Heart left ventricle (tissue), 16 donors: Measurements from ENCODE around the gene DMD. TPM values are rescaled to one million over a fixed set of nuclear protein-coding genes. Genes with fewer than 3 reads are reported as not detected.
"Not testable (repeated sequence)": the region's sequence is repeated elsewhere in the genome, so short reads cannot be mapped to it uniquely, and the experiment has no call there.

Experiments used
- ATAC-seq, 4 donors: fragments of 200-7000 bp; cut with Tn5 transposase; one replicate each; pipeline ENCODE4 v1.9.1; 2020 to 2022; ENCODE audit warnings: moderate library complexity in 4 of 4, mild to moderate bottlenecking in 3 of 4, moderate number of reproducible peaks in 1 of 4
- DNase-seq, 5 donors: peaks; one replicate each; pipeline ENCODE4 v3.0.0-alpha.2; 2020
- H3K27ac ChIP-seq, 12 donors: fragments of 200-600 bp; sonication (generic) in 4 of 12; one replicate each; pipeline versions ENCODE4 v1.5.0 to v1.8.0; 2016 to 2022; ENCODE audit warnings: mild to moderate bottlenecking in 2 of 12
- H3K27me3 ChIP-seq, 9 donors: fragments of 200-600 bp; sonication (generic) in 2 of 9; one replicate each; pipeline versions ENCODE4 v1.5.1 to v1.8.0; 2016 to 2022; ENCODE audit warnings: mild to moderate bottlenecking in 3 of 9
- H3K36me3 ChIP-seq, 9 donors: fragments of 200-600 bp; sonication (generic) in 2 of 9; one replicate each; pipeline versions ENCODE4 v1.5.0 to v1.8.0; 2018 to 2022; ENCODE audit warnings: mild to moderate bottlenecking in 2 of 9
- H3K4me1 ChIP-seq, 12 donors: fragments of 200-600 bp; sonication (generic) in 4 of 12; one replicate each; pipeline versions ENCODE4 v1.5.0 to v1.8.0; 2016 to 2022; ENCODE audit warnings: mild to moderate bottlenecking in 3 of 12
- H3K4me3 ChIP-seq, 12 donors: fragments of 200-600 bp; sonication (generic) in 4 of 12; one replicate each; pipeline versions ENCODE4 v1.5.0 to v1.8.0; 2017 to 2022; ENCODE audit warnings: mild to moderate bottlenecking in 9 of 12, moderate library complexity in 4 of 12
- H3K9me3 ChIP-seq, 12 donors: fragments of 200-600 bp; sonication (generic) in 4 of 12; one replicate each; pipeline versions ENCODE4 v1.5.0 to v1.8.0; 2016 to 2022; ENCODE audit warnings: mild to moderate bottlenecking in 1 of 12
- CTCF ChIP-seq, 12 donors: fragments of 200-600 bp; sonication (generic) in 4 of 12; IDR thresholded peaks; one replicate each; pipeline versions ENCODE4 v1.5.0 to v1.8.0; 2018 to 2022; ENCODE audit warnings: antibody characterized with exemption in 12 of 12, mild to moderate bottlenecking in 5 of 12
- POLR2A ChIP-seq, 2 donors: fragments of 450-650 bp; IDR thresholded peaks; one replicate each; pipeline ENCODE4 v1.6.1; 2017; ENCODE audit warnings: antibody characterized with exemption in 2 of 2, mild to moderate bottlenecking in 2 of 2, moderate library complexity in 2 of 2
- WGBS, 4 donors: extraction: QIAGEN DNeasy Blood & Tissue Kit in 2 of 4; methylation state at CpG; one replicate each; pipeline versions ENCODE4 v1.1.5 to v1.1.7; 2013 to 2018; 5-methylcytosine and 5-hydroxymethylcytosine counted together
- intact Hi-C, 10 donors: fragments of 100-400 bp; cut with DNase I; formaldehyde crosslinking; loops; one replicate each; pipeline versions ENCODE4 v1.11.1 to v1.14.2; 2022
- polyA plus RNA-seq, 2 donors: library from polyadenylated mRNA; stranded (reverse); fragments of 200-250 nt; gene quantifications; one replicate each; pipeline ENCODE4 v1.2.3, GENCODE V29; 2013
- total RNA-seq, 9 donors: library from RNA; depleted of rRNA in 2 of 9; stranded (reverse); fragments of >200 nt in 2 of 9; fragmentation: NEBNext Ultra II Directional in 3 of 9; extraction: Animal tissue kit (Norgen Biotek cat#: 25700) in 3 of 9; gene quantifications; one replicate each; pipeline versions ENCODE4 v1.1.0 to v1.2.4, GENCODE V29; 2016 to 2023
- donor health status: ischemic (EF 13 %, LVEDD 7.1; RV severe dilation, severe dysfunction).
- donor health status: healthy with polysubstance abuse.
- donor health status: DM: no; HTN: yes; CAD: no.
- donor health status: DM: no; HTN: no; CAD: no.
- donor health status: ischemic (EF 25% LVEDD 6.9; RV normal size, moderate dysfunction).
- donor health status: ischemic (EF 25% LVEDD 5.7; RV mildly dilated, moderate dysfunction).
- donor health status: healthy.
- donor health status: DM: yes; HTN: yes; CAD: no.
- donor health status: ischemic (EF 35%, LVEDD 5.7; RV mildly dilated, moderate dysfunction).
- donor health status: nonischemic (EF 11% LVEDD 7.7; RV severe dilation, severe dysfunction).
- donor health status: DM: yes; HTN: yes; CAD: no.
- donor health status: PGD.
- donor health status: ischemic (EF 29% LVEDD 5.4; RV normal size, mild dysfunction).
- donor health status: nonischemic (EF 23%, LVEDD 6.1; RV moderate dilation, normal function).

Gene DMD
- total and polyA plus RNA-seq, 11 donors: 34.7 to 236 (median 162) TPM

GRCh38 chrX:33190016-33190415 lies 21.3 kb downstream of the DMD start:
- Histone ChIP-seq H3K4me3 (no peak overlapping the region), H3K36me3 (no peaks in the 10 kb centered on the region), H3K9me3 (no peaks in the 10 kb centered on the region), H3K27me3 (no peaks in the 10 kb centered on the region), H3K27ac (no peak overlapping the region), H3K4me1 (peaks cover 0 to 16% (median 0%) of the 10 kb centered on the region in 12 donors)
- 8 to 24% (median 16%) methylated on average over 1 of the region's 1 CpG for WGBS, 4 donors
- ATAC-seq (no peak), DNase-seq (no peak)
- TF ChIP-seq CTCF (IDR thresholded peaks at IDR 0.05) (no peak), POLR2A (IDR thresholded peaks at IDR 0.05) (no peak)
- intact Hi-C loops: no loop called here

GRCh38 chrX:33188881-33189280 lies 22.5 kb downstream of the DMD start:
- intact Hi-C loops: no loop called here
- H3K9me3 ChIP-seq: no peaks in the 10 kb centered on the region
- no peak for TF ChIP-seq POLR2A (IDR thresholded peaks at IDR 0.05)
- no peak for TF ChIP-seq CTCF (IDR thresholded peaks at IDR 0.05)
- no peaks in the 10 kb centered on the region for H3K27me3 ChIP-seq
- DNase-seq (no peak), ATAC-seq (no peak)
- H3K36me3 ChIP-seq: no peaks in the 10 kb centered on the region
- no peak overlapping the region for H3K4me3 ChIP-seq
- peaks cover 0 to 20% (median 0%) of the 10 kb centered on the region in 12 donors for H3K4me1 ChIP-seq
- peak overlapping the region in 2 of 12 donors; percentile 3 to 39 for H3K27ac ChIP-seq

GRCh38 chrX:33188286-33188685 lies 23.1 kb downstream of the DMD start:
- no peaks in the 10 kb centered on the region for H3K27me3 ChIP-seq
- no peaks in the 10 kb centered on the region for H3K36me3 ChIP-seq
- WGBS, 4 donors: 19 to 26% (median 23%) methylated on average over 3 of the region's 3 CpGs
- H3K4me3 ChIP-seq: no peak overlapping the region
- no peak for TF ChIP-seq CTCF (IDR thresholded peaks at IDR 0.05)
- no peak for TF ChIP-seq POLR2A (IDR thresholded peaks at IDR 0.05)
- no peak for ATAC-seq
- H3K4me1 ChIP-seq: peaks cover 0 to 19% (median 0%) of the 10 kb centered on the region in 12 donors
- H3K9me3 ChIP-seq: no peaks in the 10 kb centered on the region
- intact Hi-C loops: no loop called here
- no peak for DNase-seq
- peak overlapping the region in 2 of 12 donors; percentile 3 to 39 for H3K27ac ChIP-seq

GRCh38 chrX:33184803-33185202 lies 26.5 kb downstream of the DMD start:
- H3K27ac ChIP-seq, H3K36me3 ChIP-seq, DNase-seq, H3K4me3 ChIP-seq, ATAC-seq, H3K27me3 ChIP-seq, H3K9me3 ChIP-seq, intact Hi-C loops: not testable (repeated sequence)
- WGBS, 4 donors: 73 to 88% (median 79%) methylated on average over 10 of the region's 10 CpGs
- H3K4me1 ChIP-seq: peaks cover 0 to 23% (median 0%) of the 10 kb centered on the region in 12 donors

GRCh38 chrX:33183361-33183760 lies 28.0 kb downstream of the DMD start:
- no peak for TF ChIP-seq POLR2A (IDR thresholded peaks at IDR 0.05)
- peak in 1 of 12 donors; percentile 16 for TF ChIP-seq CTCF (IDR thresholded peaks at IDR 0.05)
- peak; percentile 86 to 92 (median 90) for ATAC-seq
- H3K27ac ChIP-seq: peak overlapping the region in 6 of 12 donors; percentile 1 to 57 (median 38)
- no peak overlapping the region for H3K4me3 ChIP-seq
- intact Hi-C loops: no loop called here
- WGBS, 4 donors: 5 to 21% (median 13%) methylated on average over 4 of the region's 4 CpGs
- no peaks in the 10 kb centered on the region for H3K36me3 ChIP-seq
- DNase-seq: peak in 4 of 5 donors; percentile 47 to 56 (median 52)
- no peaks in the 10 kb centered on the region for H3K27me3 ChIP-seq
- H3K9me3 ChIP-seq: no peaks in the 10 kb centered on the region
- peaks cover 0 to 21% (median 0%) of the 10 kb centered on the region in 12 donors for H3K4me1 ChIP-seq
